Glutamatergic neuron (in vitro differentiated cells): Measurements from ENCODE around the gene PYHIN1. TPM values are rescaled to one million over a fixed set of nuclear protein-coding genes. Genes with fewer than 3 reads are reported as not detected.

ENCODE experiments used
- DNase-seq: peaks from one replicate; pipeline ENCODE4 v3.0.0; 2022
- H3K27ac Mint-ChIP-seq: one replicate; pipeline ENCODE4 v1.8.0; 2020; ENCODE audit warnings: mild to moderate bottlenecking, mixed read lengths, inconsistent platforms; ENCODE audit not compliant: unreplicated experiment
- H3K27me3 Mint-ChIP-seq: one replicate; pipeline ENCODE4 v1.8.0; 2020; ENCODE audit warnings: mild to moderate bottlenecking, moderate library complexity, mixed read lengths, inconsistent platforms; ENCODE audit not compliant: unreplicated experiment
- H3K36me3 Mint-ChIP-seq: one replicate; pipeline ENCODE4 v1.8.0; 2020; ENCODE audit warnings: mild to moderate bottlenecking, mixed read lengths, inconsistent platforms; ENCODE audit not compliant: unreplicated experiment
- H3K4me1 Mint-ChIP-seq: one replicate; pipeline ENCODE4 v1.8.0; 2020; ENCODE audit warnings: mild to moderate bottlenecking, low read depth, mixed read lengths, inconsistent platforms; ENCODE audit not compliant: unreplicated experiment
- H3K4me3 Mint-ChIP-seq: one replicate; pipeline ENCODE4 v1.8.0; 2020; ENCODE audit warnings: mild to moderate bottlenecking, mixed read lengths, inconsistent platforms; ENCODE audit not compliant: unreplicated experiment
- H3K9me3 Mint-ChIP-seq: one replicate; pipeline ENCODE4 v1.8.0; 2020; ENCODE audit warnings: mild to moderate bottlenecking, moderate library complexity, mixed read lengths, inconsistent platforms; ENCODE audit not compliant: unreplicated experiment
- CTCF ChIP-seq: fragments of 200-600 bp; sonication (generic); IDR thresholded peaks from one replicate; pipeline ENCODE4 v1.5.0; 2021; ENCODE audit not compliant: partially characterized antibody, unreplicated experiment
- total RNA-seq: library from RNA; stranded (reverse); fragmentation: NEBNext Ultra II Directional; extraction: Animal tissue kit (Norgen Biotek cat#: 25700); gene quantifications from one replicate; pipeline ENCODE4 v1.2.1, GENCODE V29; 2021; ENCODE audit not compliant: unreplicated experiment

The PYHIN1 gene
- total RNA-seq, 1 donor from 2014 or later, result not detected

DNA sequence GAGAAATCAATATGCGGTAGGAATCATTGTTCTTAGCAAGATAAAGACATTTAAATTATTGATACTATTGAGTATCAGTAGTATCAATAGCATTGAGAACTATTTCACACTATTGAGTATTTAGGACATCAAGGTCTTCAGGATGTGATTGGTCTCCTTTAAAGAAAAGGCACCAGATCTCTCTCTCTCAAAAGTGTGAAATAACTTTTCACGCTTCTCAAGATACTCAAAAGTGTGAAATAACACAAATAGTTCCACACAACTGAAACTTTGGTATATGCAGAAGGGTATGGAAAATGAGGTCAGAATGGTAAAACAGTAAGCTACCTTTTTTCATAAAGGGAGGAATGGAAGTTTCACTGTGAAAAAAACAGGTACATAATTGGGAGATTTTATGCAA lies 6.7 kb upstream of the PYHIN1 start:
- TF ChIP-seq CTCF, result no peak
- peaks cover 2% of the 10 kb centered on the region for H3K27me3 Mint-ChIP-seq
- no peaks in the 10 kb centered on the region for H3K4me1 Mint-ChIP-seq
- H3K9me3 Mint-ChIP-seq, result peaks cover 1% of the 10 kb centered on the region
- peaks cover 4% of the 10 kb centered on the region for H3K36me3 Mint-ChIP-seq
- no peak overlapping the region for H3K27ac Mint-ChIP-seq
- no peak overlapping the region for H3K4me3 Mint-ChIP-seq
- no peak for DNase-seq

- H3K27me3 Mint-ChIP-seq, result no peaks in the 10 kb centered on the region
- no peak for TF ChIP-seq CTCF
- H3K9me3 Mint-ChIP-seq, result no peaks in the 10 kb centered on the region
- H3K4me1 Mint-ChIP-seq, result no peaks in the 10 kb centered on the region
- no peak overlapping the region for H3K4me3 Mint-ChIP-seq
- H3K36me3 Mint-ChIP-seq, result no peaks in the 10 kb centered on the region
- no peak for DNase-seq
- H3K27ac Mint-ChIP-seq, result no peak overlapping the region
Measured at GRCh38 chr1:158930504-158930903, 848 bp upstream of the PYHIN1 start.

GRCh38 chr1:158932171-158932570 lies 819 bp downstream of the PYHIN1 start:
- H3K4me3 Mint-ChIP-seq, result no peak overlapping the region
- no peaks in the 10 kb centered on the region for H3K27me3 Mint-ChIP-seq
- no peak for DNase-seq
- no peaks in the 10 kb centered on the region for H3K4me1 Mint-ChIP-seq
- no peak overlapping the region for H3K27ac Mint-ChIP-seq
- H3K36me3 Mint-ChIP-seq, result no peaks in the 10 kb centered on the region
- no peak for TF ChIP-seq CTCF
- no peaks in the 10 kb centered on the region for H3K9me3 Mint-ChIP-seq

GRCh38 chr1:158933621-158934020 lies 2.3 kb downstream of the PYHIN1 start:
- DNase-seq, result no peak
- TF ChIP-seq CTCF, result no peak
- Mint-ChIP-seq H3K9me3 (no peaks in the 10 kb centered on the region), H3K4me3 (no peak overlapping the region), H3K27me3 (no peaks in the 10 kb centered on the region), H3K36me3 (no peaks in the 10 kb centered on the region), H3K27ac (no peak overlapping the region), H3K4me1 (no peaks in the 10 kb centered on the region)

GRCh38 chr1:158939180-158939579 lies 7.8 kb downstream of the PYHIN1 start:
- TF ChIP-seq CTCF, result no peak
- Mint-ChIP-seq H3K4me1 (no peaks in the 10 kb centered on the region), H3K9me3 (no peaks in the 10 kb centered on the region), H3K36me3 (no peaks in the 10 kb centered on the region), H3K27me3 (no peaks in the 10 kb centered on the region), H3K4me3 (no peak overlapping the region), H3K27ac (no peak overlapping the region)
- DNase-seq, result no peak
